Neural progenitor cell (in vitro differentiated cells): Measurements from ENCODE around the gene GID4.

Experiments used
- CTCF ChIP-seq: fragments of 200-600 bp; sonication (generic); IDR thresholded peaks from 2 replicates; pipeline ENCODE4 v1.5.1; 2017; ENCODE audit warnings: antibody characterized with exemption, mild to moderate bottlenecking
- EZH2 ChIP-seq: fragments of 200-600 bp; sonication (generic); IDR thresholded peaks from 2 replicates; pipeline ENCODE4 v1.6.1; 2017; ENCODE audit warnings: antibody characterized with exemption, mild to moderate bottlenecking, moderate library complexity
- EZH2phosphoT487 ChIP-seq: fragments of 200-600 bp; sonication (generic); IDR thresholded peaks from 2 replicates; pipeline ENCODE4 v1.6.1; 2017; ENCODE audit warnings: antibody characterized with exemption

GRCh38 chr17:18005496-18005895 lies 33.7 kb upstream of the GID4 start:
- TF ChIP-seq CTCF (no peak), EZH2 (no peak), EZH2phosphoT487 (no peak)
